NCI-H446 treated with DMSO at 0.1 percent for 48 hours (cell line): ENCODE data around the gene LMTK2.
"Not testable (repeated sequence)": the region's sequence is repeated elsewhere in the genome, so short reads cannot be mapped to it uniquely, and the experiment has no call there.

Source experiments
- DNase-seq: peaks from one replicate; lab custom pipeline; 2025; lab: John Stamatoyannopoulos, UW

The LMTK2 gene

DNA sequence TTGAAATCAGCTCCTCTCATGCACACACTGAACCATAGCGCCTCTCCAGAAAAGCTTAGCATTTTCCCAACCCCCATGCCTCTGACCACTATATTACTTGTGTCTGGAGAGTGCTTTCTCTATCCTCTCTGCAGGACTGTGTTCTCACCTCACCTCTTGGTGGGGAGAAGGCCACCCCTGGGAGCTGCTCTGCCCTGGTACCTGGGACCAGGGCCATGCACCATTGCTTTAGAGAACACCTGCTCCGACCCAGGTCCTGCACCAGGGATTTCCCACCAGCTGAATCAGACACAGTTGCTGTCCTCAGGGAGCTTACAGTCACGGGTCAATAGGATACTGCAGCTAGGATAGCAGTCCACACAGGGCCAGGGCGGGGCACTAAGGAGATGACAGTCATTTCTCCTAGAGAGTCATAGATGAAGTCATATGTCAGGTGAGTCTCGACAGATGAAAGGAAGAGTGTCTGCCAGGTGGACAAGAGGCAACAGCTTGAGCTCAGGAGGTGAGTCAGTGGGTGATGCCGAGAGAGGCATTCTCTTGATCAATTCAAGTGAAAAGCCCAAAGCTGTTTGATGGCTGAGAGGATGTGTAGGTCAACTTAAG, 619 bp upstream of the LMTK2 start:
- DNase-seq: no peak

DNA sequence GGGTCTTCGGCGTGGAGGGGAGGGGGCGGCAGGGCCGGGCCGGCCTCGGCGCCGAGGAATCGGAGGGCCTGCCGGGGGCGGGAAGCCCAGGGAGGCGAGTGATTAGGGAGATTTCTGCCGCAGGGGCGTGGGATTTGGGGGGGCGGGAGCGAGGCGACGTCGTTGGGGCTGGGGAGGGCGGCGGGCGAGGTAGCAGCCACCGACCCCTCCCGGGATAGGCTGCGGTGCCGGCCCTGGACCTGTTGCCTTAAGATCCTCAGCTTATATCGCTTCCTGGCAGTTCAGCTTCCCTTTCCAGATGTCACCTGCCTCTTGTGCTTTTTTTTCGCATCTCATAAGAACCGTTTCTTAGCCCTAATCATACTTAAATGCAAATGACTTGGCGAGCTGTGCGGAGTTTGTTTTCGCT, 655 bp downstream of the LMTK2 start:
- no peak for DNase-seq

DNA sequence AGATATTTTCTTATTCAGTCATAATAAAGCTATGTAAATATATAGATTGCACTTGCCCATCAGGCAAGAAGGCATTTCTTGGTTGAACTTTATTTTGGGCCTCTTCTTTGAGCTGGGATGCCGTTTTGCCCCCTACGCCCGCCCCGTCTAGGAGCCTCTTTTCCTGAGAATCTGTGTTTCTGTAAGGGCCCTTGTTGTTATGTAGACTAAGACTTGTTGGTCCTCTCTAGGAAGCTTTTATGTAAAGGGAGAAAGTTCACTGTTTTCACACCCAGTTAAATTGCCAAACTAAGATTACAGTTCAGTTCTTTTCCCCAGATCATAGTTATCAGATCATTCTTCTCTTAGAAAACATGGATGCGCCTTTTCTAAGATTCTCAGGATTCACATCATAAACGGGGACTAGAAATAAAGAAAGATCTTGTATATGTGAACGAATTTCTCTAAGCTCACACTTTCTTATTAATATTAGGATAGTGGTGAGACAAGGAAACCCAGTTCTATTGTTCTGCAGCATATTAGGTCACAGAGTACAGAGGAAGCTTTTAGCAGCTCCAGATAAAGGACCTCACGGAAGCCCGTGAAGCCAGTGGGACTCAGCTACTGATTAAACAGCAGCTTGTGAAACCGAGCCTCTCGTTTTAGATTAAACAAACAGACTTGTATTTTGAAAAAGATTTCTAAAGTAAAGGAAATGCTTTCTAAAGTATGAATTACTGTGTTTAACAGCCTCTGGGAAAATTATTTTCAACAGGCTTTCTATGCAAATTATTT, 3.8 kb downstream of the LMTK2 start:
- no peak for DNase-seq

DNA sequence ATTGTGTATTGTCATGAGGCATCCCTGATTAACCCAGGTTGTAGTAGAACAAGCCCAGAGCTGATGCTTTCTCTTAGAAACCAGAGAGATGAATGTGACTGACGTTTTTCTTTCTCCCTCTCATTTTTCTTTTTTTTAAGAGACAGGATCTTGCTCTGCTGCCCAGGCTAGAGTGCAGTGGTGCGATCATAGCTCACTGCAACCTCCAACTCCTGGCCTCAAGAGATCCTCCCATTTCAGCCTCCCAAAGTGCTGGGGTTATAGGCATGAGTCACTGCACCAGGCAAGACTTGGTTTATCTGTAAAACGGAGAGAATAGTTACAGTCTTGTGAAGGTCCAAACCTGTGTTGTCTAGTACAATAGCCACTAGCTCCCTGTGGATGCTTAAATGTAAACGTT, 5.4 kb downstream of the LMTK2 start:
- DNase-seq: no peak

DNA sequence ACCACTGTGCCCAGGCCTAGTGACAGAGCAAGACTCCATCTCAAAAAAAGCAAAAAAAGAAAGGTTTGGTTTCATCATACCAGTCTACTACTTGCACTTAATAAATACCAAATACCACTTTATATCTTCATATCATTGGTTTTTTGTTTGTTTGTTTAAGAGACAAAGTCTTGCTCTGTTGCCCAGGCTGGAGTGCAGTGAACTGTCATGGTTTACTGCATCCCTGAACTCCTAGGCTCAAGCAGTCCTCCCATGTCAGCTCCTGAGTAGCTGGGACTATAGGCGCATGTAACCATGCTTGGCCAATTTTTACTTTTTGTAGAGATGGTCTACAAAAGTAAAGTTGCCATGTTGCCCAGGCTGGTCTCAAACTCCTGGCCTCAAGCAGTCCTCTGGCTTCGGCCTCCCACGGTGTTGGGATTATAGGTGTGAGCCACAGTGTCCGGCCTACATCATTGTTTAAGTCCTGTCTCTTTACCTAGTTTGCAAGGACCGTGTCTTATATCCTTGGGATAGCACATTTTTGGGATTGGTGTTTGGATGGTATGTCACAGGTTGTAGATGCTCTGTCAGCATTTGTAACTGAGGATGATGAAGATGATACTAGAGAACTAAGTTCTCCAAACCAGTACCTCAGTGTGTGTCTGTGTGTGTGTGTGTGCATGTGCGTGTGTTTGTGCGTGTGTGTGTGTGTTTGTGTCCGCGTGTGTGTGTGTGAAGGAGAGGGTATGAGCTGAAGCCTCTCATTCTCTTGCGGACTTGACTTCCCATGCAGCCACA, 9.3 kb downstream of the LMTK2 start:
- DNase-seq: no peak

DNA sequence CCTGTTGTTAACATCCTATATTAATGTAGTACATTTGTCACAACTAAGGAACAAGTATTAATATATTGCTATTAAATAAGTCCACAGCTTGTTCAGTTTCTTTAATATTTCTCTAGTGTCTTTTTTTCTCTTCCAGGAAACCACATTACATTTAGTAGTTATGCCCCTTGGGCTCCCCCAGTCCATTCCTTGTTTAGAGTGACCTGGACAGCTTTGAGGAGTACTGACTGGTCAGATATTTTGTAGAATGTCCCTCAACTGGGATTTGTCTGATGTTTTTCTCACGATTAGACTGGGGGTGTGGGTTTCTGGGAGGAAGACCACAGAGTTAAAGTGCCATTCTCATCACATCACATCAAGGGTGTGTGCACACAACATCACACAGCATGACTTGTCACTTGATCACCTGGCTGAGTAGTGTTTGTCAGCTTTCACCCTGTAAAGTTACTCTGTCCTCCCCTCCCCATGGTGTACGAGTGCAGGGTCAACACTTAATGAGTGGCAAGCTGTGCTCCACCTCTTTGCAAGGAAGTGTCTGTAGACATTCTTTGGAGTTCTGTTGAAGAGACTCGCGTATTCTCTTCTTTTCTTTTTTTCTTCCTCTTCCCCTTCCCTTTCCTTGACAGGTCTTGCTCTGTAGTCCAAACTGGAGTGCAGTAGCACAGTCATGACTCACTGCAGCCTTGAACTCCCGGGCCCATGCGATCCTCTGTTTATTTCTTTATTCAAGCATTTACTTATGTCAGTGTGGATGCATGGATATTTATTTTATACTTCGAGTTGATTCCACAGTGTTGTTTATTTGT, 10.2 kb downstream of the LMTK2 start:
- DNase-seq: no peak

DNA sequence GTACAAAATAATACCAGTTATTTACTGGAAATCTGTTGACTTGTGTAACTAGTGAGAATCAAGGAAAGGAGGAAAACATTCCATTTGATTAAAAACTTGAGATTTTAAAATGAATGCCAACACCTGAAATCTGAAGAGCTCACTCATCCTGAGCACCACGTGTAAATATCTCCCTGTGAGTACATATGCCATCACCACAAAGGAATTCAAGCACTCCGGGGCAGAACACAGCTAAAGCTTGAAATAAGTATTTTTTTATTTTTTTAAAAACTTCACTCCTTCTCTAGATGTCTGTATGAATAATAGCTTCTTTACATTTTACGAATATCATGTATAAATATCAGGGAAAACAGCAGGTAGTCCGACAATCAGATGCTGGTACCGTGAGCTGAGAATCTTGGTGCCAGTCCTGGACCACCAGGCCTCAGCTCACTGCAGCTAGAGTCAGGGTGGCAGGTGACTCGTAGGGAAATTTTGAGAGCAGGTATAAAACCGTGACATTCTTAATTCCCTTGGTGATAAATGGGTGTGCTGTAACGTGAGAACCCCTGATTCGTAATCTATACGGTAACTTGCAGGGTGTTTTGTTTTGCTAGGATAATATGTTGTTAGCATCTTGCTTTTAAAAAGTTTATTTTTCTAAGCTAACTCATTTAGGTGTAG, 12.7 kb downstream of the LMTK2 start:
- DNase-seq: no peak

DNA sequence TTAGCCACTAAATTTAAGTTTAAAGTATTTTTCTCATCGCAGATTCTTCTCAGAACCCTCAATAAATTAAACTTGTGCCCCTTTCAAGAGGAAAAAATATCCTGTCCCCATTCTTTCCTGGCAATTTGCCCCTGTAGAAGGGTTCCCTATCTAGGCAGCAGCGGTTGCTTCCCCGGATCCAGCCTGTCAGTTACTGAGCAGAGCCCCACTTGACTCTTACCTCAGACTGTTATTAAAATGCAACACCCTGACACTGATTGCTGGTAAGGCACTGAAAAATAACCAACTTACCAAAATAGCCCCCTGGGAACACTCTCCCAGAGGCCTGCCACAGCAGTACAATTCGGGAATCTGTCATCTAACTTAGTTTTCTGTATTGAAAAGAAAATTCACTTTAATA, 13.9 kb downstream of the LMTK2 start:
- DNase-seq: no peak

DNA sequence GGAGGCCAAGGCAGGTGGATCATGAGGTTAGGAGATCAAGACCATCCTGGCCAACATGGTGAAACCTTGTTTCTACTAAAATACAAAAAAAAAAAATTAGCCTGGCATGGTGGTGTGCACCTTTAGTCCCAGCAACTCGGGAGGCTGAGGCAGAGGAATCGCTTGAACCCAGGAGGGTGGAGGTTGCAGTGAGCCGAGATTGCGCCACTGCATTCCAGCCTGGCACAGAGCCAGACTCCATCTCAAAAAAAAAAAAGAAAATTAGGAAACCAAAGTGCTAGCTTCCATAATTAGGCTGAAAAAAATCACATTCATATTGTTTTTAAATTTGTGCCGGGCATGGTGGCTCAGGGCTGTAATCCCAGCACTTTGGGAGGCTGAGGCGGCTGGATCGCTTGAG, 14.7 kb downstream of the LMTK2 start:
- not testable (repeated sequence) for DNase-seq

DNA sequence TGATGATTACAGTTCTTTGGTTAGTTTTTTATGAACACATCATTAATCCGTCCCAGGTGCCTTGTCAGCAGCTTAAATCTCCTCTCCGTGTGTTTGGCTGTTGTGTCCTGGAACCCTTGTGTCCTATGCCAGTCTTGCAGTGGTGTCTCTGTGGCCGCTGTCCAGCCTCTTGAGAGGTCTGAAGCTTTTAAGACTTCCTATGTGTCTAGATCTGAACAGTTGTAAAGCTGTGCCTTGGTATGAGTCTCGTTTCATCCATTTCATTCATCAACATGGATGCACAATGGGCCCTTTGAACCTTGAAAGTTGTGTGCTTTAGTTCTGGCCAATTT, 16.7 kb downstream of the LMTK2 start:
- no peak for DNase-seq

DNA sequence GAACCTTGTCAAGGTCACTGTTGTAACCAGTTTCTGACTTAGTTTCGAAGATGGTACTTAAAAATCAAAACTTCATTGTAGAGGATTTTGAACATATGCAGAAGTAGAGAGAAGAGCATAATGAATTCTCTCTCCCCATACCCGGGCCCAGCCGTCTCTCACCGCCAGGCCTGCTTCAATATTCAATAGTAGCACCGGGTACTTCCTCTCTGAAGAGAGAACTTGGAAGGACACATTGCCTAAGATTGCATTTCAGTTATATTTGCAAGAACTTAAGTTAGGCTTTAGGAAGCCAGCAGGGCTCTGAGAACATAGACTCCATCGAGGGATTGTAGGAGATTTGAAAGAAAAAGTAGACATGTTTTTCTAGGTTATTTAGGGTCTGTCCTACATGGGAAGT, 19.1 kb downstream of the LMTK2 start:
- no peak for DNase-seq

DNA sequence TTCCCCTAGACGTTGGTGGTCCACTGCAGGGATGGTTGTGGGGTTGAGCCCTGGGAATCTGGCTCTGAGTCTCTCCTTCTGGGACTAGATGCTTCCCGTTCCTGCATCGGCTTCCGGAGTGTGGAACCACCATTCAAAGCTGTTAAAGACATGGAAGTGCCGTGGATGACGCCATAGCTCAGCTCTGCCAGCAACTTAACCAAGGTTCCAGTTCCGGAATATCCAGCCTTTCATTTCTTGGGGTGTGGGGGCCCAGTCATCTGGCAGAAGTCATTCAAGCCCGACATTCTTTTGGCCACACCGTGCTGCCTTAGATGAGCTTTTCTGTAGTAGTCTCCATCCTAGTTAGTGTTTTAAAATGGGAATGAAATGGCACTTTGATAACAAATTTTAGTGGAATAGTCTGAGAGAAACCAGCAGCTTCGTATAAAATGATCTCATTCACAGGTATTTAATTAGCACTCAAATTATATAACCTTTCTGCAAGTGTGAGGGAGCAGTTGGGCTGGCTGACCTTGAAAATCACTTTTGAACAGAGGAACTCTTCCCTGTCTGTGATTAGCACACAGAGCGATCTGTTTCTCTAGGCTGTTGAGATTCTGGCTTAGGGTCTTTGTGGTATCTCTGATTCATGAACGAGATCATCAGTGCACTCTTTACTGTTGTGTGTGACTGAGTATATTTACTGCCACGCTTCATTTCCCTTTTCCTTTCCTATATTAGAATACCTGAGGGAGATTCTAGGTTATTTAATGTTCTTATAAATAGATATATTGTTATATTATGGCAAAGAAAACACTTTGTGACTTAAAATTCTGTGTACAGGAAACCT, 19.9 kb downstream of the LMTK2 start:
- no peak for DNase-seq

DNA sequence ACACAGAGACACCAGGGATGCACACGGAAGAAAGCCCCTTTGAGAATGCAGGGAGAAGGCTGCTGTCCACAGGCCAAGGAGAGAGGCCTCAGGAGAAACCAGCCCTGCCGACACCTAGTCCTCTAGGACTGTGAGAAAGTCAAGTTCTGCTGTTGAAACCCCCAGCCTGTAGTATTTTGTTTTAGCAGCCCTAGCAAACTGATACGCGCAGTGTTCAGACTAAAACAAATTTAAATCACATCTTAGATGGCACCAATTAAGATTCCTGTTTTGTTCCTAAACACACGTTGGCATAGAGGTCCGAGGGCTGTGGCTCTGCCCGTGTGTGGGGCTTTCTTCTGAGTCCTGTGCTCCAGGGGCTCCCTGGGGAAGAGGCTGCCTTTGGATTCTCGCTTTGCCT, 21.7 kb downstream of the LMTK2 start:
- DNase-seq: no peak

DNA sequence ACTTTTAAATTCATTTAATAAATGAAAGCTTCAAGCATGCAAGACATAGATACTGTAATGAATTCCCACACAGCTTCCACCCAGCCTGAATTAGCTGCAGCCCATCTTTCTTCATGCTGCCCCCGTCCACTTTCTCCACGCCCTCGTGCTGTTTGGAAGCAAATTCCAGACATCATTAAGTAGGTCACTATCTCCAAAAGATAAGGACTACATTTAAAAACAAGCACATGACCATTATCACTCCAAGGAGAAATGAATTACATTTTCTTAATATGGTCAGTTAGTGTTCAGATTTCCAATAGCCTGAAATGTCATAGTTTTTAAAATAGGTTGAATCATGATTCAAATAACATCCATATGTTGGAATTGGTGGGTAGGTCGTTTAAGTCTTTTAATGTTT, 24.3 kb downstream of the LMTK2 start:
- DNase-seq: no peak

DNA sequence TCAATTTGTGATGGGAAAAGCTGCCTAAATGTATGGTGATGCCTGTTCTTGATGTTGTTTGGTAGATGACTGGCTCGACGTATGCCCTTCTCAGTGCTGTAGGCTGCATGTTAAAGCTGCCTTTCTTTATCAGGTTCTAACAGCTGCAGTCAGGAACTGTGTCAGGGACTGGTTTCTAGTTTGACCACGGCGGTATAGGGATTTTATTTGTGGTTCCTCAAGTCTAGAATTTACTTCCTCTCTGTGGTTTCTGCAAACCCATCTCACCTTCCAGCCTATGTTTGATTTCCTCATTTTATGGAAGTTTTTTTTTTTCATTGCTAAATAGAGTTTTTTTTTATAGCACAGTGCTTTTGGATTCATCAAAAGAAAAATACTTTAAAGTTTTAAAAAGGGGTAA, 26.5 kb downstream of the LMTK2 start:
- no peak for DNase-seq

DNA sequence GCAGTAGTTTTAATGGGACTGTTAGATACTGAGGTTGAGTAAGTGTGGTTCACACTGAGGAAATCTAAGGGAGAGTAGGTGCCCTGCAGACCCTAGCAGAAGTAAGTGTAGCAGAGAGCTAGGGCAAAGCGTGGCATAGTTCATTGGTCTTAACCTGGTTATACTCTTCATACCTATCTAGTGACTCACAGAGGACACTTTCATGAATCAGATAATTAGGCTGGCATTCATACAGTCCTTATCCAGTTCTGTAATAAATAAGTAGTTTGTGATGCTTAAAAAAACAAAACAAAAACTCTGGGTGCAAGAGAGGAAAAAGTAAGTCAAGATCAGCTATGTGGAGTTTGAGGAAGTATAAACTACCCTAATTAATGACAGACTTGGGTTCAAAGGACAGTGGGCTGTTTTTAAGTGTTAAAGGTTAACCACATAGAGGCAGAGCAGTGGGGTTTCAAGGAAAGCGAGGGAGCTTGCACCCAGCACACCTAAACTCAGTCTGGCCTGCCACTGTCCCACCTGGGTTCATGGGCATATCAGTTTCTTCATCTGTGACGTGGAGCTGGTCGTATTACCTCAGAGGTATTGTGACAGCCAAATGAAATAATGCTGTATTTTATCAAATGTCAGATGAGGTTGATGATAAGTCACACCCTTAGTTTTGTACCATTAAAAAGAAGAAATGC, 27.1 kb downstream of the LMTK2 start:
- DNase-seq: no peak

DNA sequence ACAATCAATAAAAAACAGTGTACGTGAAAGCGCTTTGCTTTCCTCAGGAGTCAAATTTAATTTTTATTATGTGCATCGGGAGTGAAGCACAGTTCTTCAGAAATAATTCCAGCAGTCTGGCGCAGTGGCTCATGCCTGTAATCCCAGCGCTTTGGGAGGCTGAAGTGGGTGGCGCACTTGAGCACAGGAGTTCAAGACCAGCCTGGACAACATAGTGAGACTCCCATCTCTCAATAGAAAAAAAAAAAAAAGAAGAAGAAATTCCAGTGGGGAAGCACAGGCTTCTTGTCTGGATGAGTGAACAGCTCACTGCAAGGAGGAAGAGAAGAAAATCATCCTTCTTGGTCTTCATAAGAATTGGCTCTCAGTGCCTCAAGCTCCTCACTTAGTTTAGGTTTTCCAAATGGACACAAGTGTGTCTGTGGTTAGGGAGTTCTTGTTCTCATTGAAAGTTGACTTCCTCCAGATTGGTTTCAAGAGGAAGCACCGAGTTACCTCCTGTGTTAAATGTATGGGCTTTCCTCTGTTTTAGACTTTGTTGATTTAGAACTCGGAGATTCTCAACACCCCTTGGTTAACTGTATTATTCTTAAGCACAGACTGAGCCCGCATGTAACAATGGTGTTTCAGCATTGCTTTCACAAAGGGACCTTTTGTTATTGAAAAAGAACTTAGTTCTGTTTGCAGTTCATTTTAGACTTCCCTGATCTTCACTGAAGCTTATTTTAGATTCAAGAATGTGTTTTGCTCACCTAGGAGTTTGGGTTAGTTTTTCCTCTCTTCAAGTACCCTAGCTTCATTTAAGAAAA, 28.0 kb downstream of the LMTK2 start:
- no peak for DNase-seq

DNA sequence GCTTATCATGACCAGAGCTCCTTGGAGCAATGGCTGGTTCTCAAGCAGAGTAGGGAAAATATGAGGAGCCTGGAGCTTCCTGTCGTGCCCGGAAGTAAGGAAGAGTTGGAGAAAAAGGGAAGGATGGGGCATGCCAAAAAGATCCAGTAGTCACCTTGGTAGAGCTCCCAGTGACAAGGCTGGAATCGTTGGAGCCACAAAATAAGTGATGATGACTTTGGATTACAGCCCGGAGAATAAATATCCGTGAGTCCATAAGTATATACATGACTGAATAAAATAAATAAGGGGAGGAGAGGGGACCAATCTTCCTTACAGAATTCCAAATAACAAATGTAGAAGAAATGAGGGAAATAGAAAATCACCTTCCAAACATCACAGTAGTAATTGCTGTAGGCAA, 29.3 kb downstream of the LMTK2 start:
- no peak for DNase-seq

DNA sequence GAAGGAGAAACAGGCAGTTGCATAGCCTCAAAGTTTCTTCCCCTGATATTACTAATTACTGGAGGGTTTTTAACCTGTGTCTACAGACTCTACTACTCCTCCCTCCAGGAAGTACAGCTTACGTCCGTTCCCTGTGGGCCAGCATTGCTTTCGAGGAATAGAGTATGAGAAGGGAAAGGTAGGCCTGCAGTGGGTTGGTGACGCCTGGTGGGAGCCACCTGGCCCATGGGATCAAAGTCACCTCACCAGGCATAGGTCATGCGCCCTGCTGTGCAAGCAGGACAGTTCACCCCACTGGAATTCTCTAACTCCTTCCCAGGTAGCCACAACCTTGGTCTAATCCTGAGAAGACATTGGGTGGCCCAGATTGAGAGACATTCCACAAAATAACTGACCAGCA, 29.8 kb downstream of the LMTK2 start:
- DNase-seq: no peak
